ENCODE results near the gene XBP1. TPM values are rescaled to one million over a fixed set of nuclear protein-coding genes. Genes with fewer than 3 reads are reported as not detected.

The XBP1 gene
- total and polyA plus RNA-seq, 2 of the 13 experiments (the other 11 are each of a cell fraction or from before 2014, with no cell fraction given), result 416 to 427 TPM

GRCh38 chr22:28822930-28823551 lies 22.7 kb upstream of the XBP1 start (continued):
- peak; percentile 72; the same call in 1 of the 2 replicates for TF ChIP-seq THRA (CRISPR knock-in tag; IDR thresholded peaks at IDR 0.05; ENCODE audit: borderline replicate concordance)
- TF ChIP-seq HNF1A (IDR thresholded peaks at IDR 0.05; ENCODE audit: low read depth), result peak; percentile 41; the same call in 1 of the 2 replicates
- peak; percentile 47; the same call in 1 of the 2 replicates for TF ChIP-seq HNF1A (CRISPR knock-in tag; IDR thresholded peaks at IDR 0.05; ENCODE audit: borderline replicate concordance)
- TF ChIP-seq PAWR (CRISPR knock-in tag; IDR thresholded peaks at IDR 0.05; ENCODE audit: borderline replicate concordance), result no peak
- peak; percentile 51; the same call in 1 of the 2 replicates for TF ChIP-seq SIX1 (CRISPR knock-in tag; IDR thresholded peaks at IDR 0.05; ENCODE audit: borderline replicate concordance)
- TF ChIP-seq ZNF879 (CRISPR knock-in tag; IDR thresholded peaks at IDR 0.05), result no peak
- TF ChIP-seq FOXJ3 (CRISPR knock-in tag; IDR thresholded peaks at IDR 0.05; ENCODE audit: borderline replicate concordance), result peak; percentile 39; the same call in 1 of the 2 replicates
- no peak for TF ChIP-seq THAP9 (CRISPR knock-in tag; IDR thresholded peaks at IDR 0.05; ENCODE audit: borderline replicate concordance)
- TF ChIP-seq ARID2 (CRISPR knock-in tag; IDR thresholded peaks at IDR 0.05; ENCODE audit: borderline replicate concordance), result no peak
- no peak for TF ChIP-seq PRDM4 (CRISPR knock-in tag; IDR thresholded peaks at IDR 0.05; ENCODE audit: borderline replicate concordance)
- peak; percentile 50; the same call in 1 of the 2 replicates for TF ChIP-seq THAP11 (CRISPR knock-in tag; IDR thresholded peaks at IDR 0.05)
- no peak for TF ChIP-seq NFIB (CRISPR knock-in tag; IDR thresholded peaks at IDR 0.05; ENCODE audit: borderline replicate concordance)
- no peak for TF ChIP-seq ZNF44 (CRISPR knock-in tag; IDR thresholded peaks at IDR 0.05)
- TF ChIP-seq CEBPG (CRISPR knock-in tag; IDR thresholded peaks at IDR 0.05), result peak; percentile 60
- TF ChIP-seq HOXA3 (CRISPR knock-in tag; IDR thresholded peaks at IDR 0.05), result peak; percentile 14; the same call in 1 of the 2 replicates
- no peak for TF ChIP-seq ZNF576 (CRISPR knock-in tag; IDR thresholded peaks at IDR 0.05)
- TF ChIP-seq FOSL2 (CRISPR knock-in tag; IDR thresholded peaks at IDR 0.05), result no peak
- peak; percentile 64 for TF ChIP-seq HNF4A (CRISPR knock-in tag; IDR thresholded peaks at IDR 0.05)

Data from HepG2 (cell line).